Measurements from ENCODE around the gene IGSF6. TPM values are rescaled to one million over a fixed set of nuclear protein-coding genes. Genes with fewer than 3 reads are reported as not detected.

IGSF6 gene
- polyA plus RNA-seq, 2 of the 4 experiments (the other 2 are of a cell fraction): not detected

DNA sequence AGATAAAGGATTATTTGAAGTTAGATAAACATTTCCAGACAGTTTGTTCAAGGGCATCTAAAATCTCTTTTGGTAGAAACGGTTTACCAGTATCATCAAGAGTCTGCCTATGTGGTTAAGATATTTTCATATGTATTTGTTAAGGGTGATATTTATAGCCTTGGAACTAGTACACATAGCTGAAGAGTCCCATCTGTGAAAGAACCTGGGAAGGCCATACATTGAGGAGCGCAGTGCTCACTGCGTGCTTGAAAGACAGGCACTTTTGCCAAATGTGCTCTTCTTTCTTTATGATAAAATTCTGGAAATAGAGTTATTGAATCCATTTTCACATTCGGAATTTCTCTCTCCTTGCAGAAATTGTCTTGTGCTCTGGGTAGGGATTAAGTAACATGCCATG is 7.7 kb downstream of the IGSF6 start:
- TF ChIP-seq HDAC2 (IDR thresholded peaks at IDR 0.05) (no peak), FOXS1 (CRISPR knock-in tag; IDR thresholded peaks at IDR 0.05) (no peak), JUNB (IDR thresholded peaks at IDR 0.05) (no peak), ZFP36 (IDR thresholded peaks at IDR 0.05; ENCODE audit: borderline replicate concordance, partially characterized antibody) (no peak), HOXB5 (CRISPR knock-in tag; IDR thresholded peaks at IDR 0.05) (no peak), HOXA7 (CRISPR knock-in tag; IDR thresholded peaks at IDR 0.05) (no peak), EP300 (IDR thresholded peaks at IDR 0.05) (no peak), SREBF2 (IDR thresholded peaks at IDR 0.05) (no peak), NPAS2 (CRISPR knock-in tag; IDR thresholded peaks at IDR 0.05; ENCODE audit: borderline replicate concordance) (no peak), MAZ (IDR thresholded peaks at IDR 0.05; ENCODE audit: borderline replicate concordance, low read depth, low read length) (no peak), HOXB13 (CRISPR knock-in tag; IDR thresholded peaks at IDR 0.05; ENCODE audit: low read depth) (no peak), GATA3 (IDR thresholded peaks at IDR 0.05; ENCODE audit: borderline replicate concordance) (no peak)
- TF ChIP-seq, protein P1, sequence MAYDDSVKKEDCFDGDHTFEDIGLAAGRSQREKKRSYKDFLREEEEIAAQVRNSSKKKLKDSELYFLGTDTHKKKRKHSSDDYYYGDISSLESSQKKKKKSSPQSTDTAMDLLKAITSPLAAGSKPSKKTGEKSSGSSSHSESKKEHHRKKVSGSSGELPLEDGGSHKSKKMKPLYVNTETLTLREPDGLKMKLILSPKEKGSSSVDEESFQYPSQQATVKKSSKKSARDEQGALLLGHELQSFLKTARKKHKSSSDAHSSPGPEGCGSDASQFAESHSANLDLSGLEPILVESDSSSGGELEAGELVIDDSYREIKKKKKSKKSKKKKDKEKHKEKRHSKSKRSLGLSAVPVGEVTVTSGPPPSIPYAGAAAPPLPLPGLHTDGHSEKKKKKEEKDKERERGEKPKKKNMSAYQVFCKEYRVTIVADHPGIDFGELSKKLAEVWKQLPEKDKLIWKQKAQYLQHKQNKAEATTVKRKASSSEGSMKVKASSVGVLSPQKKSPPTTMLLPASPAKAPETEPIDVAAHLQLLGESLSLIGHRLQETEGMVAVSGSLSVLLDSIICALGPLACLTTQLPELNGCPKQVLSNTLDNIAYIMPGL (CRISPR knock-in tag; IDR thresholded peaks at IDR 0.05; ENCODE audit: borderline replicate concordance): no peak
- TF ChIP-seq, protein P2, sequence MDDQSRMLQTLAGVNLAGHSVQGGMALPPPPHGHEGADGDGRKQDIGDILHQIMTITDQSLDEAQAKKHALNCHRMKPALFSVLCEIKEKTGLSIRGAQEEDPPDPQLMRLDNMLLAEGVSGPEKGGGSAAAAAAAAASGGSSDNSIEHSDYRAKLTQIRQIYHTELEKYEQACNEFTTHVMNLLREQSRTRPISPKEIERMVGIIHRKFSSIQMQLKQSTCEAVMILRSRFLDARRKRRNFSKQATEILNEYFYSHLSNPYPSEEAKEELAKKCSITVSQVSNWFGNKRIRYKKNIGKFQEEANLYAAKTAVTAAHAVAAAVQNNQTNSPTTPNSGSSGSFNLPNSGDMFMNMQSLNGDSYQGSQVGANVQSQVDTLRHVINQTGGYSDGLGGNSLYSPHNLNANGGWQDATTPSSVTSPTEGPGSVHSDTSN (IDR thresholded peaks at IDR 0.05): no peak
- TF ChIP-seq, protein P3, sequence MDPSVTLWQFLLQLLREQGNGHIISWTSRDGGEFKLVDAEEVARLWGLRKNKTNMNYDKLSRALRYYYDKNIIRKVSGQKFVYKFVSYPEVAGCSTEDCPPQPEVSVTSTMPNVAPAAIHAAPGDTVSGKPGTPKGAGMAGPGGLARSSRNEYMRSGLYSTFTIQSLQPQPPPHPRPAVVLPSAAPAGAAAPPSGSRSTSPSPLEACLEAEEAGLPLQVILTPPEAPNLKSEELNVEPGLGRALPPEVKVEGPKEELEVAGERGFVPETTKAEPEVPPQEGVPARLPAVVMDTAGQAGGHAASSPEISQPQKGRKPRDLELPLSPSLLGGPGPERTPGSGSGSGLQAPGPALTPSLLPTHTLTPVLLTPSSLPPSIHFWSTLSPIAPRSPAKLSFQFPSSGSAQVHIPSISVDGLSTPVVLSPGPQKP (IDR thresholded peaks at IDR 0.05; ENCODE audit: low read depth, low read length): no peak
- no peak overlapping the region for H3K4me3 ChIP-seq
- CTCF ChIA-PET: interaction anchor here (1.1 to 8.7 kb wide), 3 partner anchors 11 to 22 kb away, joined by 4 to 57 read pairs (median 4); no protein-coding TSS in a partner anchor
- POLR2A ChIA-PET: no interaction called here
- no peak for ATAC-seq
- DNase-seq (ENCODE audit: low read depth in 1 of 2, low spot score in 1 of 2): no peak
- FAIRE-seq: no peak
- no peak overlapping the region for H3K4me2 ChIP-seq
- no peaks in the 10 kb centered on the region for H3K9me3 ChIP-seq
- no peak overlapping the region for H3K27ac ChIP-seq
- no peaks in the 10 kb centered on the region for H3K4me1 ChIP-seq
- 88% methylated on average over 4 of the region's 4 CpGs for WGBS (ENCODE audit: missing lambda C conversion rate)

DNA sequence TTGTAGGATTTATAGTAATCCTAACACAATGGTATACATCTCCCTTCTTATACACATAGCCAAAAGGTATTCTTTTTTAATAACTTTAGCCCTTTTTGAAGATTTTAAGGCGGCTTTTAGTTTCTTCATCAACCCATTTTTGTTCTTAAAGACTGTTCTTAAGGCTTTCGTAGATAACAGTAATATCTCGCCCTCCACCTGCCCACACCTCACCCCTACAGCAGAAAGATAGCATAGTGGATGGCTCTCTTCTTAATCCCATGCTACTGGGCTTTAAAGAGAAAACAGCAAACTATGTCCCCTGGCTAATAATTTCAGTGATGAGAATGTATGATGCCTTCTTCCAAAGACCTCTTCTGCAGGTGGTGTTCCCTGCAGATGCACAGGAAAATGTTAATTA is 8.6 kb downstream of the IGSF6 start:
- POLR2A ChIA-PET: no interaction called here
- no peaks in the 10 kb centered on the region for H3K9me3 ChIP-seq
- H3K4me1 ChIP-seq: peaks cover 2% of the 10 kb centered on the region; the same call in 2 of the 3 replicates
- 90% methylated on average over 3 of the region's 3 CpGs for WGBS (ENCODE audit: missing lambda C conversion rate)
- no peak overlapping the region for H3K4me3 ChIP-seq
- FAIRE-seq (no peak), ATAC-seq (no peak), DNase-seq (ENCODE audit: low read depth in 1 of 2, low spot score in 1 of 2) (no peak)
- no peak overlapping the region for H3K4me2 ChIP-seq
- TF ChIP-seq ZNF302 (CRISPR knock-in tag; IDR thresholded peaks at IDR 0.05) (no peak), ZC3H11A (IDR thresholded peaks at IDR 0.05) (no peak)
- TF ChIP-seq, protein P3 (IDR thresholded peaks at IDR 0.05; ENCODE audit: low read depth, low read length): no peak
- no peak overlapping the region for H3K27ac ChIP-seq
- CTCF ChIA-PET: interaction anchor here (8.7 kb wide), 1 partner anchor 15 kb away, joined by 57 read pairs; no protein-coding TSS in a partner anchor

DNA sequence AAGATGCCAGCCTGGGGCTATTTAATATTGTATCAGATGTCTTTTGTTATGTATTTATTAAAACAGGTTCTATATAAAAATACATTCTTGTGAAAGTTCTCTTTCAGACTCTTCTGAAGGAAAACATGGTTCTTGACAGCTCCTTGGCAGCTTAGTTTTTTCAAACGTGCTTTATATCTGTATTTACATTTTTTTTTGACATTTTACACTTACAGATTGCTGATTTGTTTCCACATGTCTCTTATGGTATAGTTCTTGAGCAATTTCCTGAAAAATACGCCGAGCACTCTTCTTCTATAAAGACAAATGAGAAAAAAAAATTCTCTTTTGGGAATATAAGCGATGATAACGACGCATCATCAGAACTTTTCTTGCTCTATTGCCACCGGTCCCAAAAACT is 9.5 kb downstream of the IGSF6 start:
- DNase-seq (ENCODE audit: low read depth in 1 of 2, low spot score in 1 of 2) (no peak), FAIRE-seq (no peak), ATAC-seq (no peak)
- POLR2A ChIA-PET: no interaction called here
- Histone ChIP-seq H3K4me2 (no peak overlapping the region), H3K9me3 (no peaks in the 10 kb centered on the region), H3K27ac (no peak overlapping the region), H3K4me3 (no peak overlapping the region), H3K4me1 (peaks cover 7% of the 10 kb centered on the region; the same call in 2 of the 3 replicates)
- TF ChIP-seq, protein P4, sequence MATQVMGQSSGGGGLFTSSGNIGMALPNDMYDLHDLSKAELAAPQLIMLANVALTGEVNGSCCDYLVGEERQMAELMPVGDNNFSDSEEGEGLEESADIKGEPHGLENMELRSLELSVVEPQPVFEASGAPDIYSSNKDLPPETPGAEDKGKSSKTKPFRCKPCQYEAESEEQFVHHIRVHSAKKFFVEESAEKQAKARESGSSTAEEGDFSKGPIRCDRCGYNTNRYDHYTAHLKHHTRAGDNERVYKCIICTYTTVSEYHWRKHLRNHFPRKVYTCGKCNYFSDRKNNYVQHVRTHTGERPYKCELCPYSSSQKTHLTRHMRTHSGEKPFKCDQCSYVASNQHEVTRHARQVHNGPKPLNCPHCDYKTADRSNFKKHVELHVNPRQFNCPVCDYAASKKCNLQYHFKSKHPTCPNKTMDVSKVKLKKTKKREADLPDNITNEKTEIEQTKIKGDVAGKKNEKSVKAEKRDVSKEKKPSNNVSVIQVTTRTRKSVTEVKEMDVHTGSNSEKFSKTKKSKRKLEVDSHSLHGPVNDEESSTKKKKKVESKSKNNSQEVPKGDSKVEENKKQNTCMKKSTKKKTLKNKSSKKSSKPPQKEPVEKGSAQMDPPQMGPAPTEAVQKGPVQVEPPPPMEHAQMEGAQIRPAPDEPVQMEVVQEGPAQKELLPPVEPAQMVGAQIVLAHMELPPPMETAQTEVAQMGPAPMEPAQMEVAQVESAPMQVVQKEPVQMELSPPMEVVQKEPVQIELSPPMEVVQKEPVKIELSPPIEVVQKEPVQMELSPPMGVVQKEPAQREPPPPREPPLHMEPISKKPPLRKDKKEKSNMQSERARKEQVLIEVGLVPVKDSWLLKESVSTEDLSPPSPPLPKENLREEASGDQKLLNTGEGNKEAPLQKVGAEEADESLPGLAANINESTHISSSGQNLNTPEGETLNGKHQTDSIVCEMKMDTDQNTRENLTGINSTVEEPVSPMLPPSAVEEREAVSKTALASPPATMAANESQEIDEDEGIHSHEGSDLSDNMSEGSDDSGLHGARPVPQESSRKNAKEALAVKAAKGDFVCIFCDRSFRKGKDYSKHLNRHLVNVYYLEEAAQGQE (IDR thresholded peaks at IDR 0.05): no peak
- TF ChIP-seq JUN (IDR thresholded peaks at IDR 0.05) (no peak), GATA3 (IDR thresholded peaks at IDR 0.05; ENCODE audit: borderline replicate concordance) (no peak), NPAS2 (CRISPR knock-in tag; IDR thresholded peaks at IDR 0.05; ENCODE audit: borderline replicate concordance) (no peak), SREBF2 (IDR thresholded peaks at IDR 0.05) (no peak)
- TF ChIP-seq, protein P5, sequence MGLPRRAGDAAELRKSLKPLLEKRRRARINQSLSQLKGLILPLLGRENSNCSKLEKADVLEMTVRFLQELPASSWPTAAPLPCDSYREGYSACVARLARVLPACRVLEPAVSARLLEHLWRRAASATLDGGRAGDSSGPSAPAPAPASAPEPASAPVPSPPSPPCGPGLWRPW (IDR thresholded peaks at IDR 0.05): no peak
- TF ChIP-seq, protein P6, sequence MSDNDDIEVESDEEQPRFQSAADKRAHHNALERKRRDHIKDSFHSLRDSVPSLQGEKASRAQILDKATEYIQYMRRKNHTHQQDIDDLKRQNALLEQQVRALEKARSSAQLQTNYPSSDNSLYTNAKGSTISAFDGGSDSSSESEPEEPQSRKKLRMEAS (IDR thresholded peaks at IDR 0.05): no peak
- CTCF ChIA-PET: interaction anchor here (0.8 to 8.7 kb wide), 4 partner anchors 16 to 66 kb away, joined by 3 to 57 read pairs (median 14); no protein-coding TSS in a partner anchor
- 82% methylated on average over 7 of the region's 7 CpGs for WGBS (ENCODE audit: missing lambda C conversion rate)
